GM12873 (cell line): ENCODE measurements around the gene CDRT4.

Experiments
- TF ChIP-seq, protein P1 (sequence below): IDR thresholded peaks from 2 replicates; pipeline ENCODE4 v1.5.1; 2012; ENCODE audit warnings: low read depth, mild to moderate bottlenecking, moderate library complexity, low read length, control low read depth; ENCODE audit not compliant: insufficient read depth; ENCODE audit errors: missing control alignments

The CDRT4 gene

GRCh38 chr17:15480204-15480603, 12.8 kb upstream of the CDRT4 start:
- TF ChIP-seq, protein P1, sequence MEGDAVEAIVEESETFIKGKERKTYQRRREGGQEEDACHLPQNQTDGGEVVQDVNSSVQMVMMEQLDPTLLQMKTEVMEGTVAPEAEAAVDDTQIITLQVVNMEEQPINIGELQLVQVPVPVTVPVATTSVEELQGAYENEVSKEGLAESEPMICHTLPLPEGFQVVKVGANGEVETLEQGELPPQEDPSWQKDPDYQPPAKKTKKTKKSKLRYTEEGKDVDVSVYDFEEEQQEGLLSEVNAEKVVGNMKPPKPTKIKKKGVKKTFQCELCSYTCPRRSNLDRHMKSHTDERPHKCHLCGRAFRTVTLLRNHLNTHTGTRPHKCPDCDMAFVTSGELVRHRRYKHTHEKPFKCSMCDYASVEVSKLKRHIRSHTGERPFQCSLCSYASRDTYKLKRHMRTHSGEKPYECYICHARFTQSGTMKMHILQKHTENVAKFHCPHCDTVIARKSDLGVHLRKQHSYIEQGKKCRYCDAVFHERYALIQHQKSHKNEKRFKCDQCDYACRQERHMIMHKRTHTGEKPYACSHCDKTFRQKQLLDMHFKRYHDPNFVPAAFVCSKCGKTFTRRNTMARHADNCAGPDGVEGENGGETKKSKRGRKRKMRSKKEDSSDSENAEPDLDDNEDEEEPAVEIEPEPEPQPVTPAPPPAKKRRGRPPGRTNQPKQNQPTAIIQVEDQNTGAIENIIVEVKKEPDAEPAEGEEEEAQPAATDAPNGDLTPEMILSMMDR, result no peak

GRCh38 chr17:15479703-15480102, 12.3 kb upstream of the CDRT4 start:
- TF ChIP-seq, protein P1, result no peak

DNA sequence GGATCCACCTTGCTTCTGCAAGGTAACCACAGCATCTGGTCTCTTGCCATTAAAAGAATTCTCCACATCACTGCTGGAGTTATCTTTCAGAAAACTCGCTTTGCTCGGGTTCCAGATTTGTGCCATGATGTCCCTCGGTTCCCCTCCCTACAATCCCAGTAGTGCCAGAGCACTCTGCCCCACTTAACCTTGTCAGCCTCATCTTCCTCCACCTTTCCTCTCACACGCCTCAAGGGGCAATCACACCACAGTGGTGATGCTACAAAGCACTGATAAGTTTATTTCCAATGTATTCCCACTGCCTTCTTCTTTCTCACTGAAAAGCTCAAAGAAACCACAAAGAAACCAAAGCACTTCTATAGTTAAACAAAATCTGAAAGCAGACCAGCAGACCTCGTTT, 11.4 kb upstream of the CDRT4 start:
- TF ChIP-seq, protein P1, result no peak

- TF ChIP-seq, protein P1, result no peak
Observed at GRCh38 chr17:15475631-15476354, 8.4 kb upstream of the CDRT4 start.

GRCh38 chr17:15472891-15473290, 5.5 kb upstream of the CDRT4 start:
- TF ChIP-seq, protein P1, result no peak

GRCh38 chr17:15470536-15470935, 3.1 kb upstream of the CDRT4 start:
- TF ChIP-seq, protein P1, result no peak

DNA sequence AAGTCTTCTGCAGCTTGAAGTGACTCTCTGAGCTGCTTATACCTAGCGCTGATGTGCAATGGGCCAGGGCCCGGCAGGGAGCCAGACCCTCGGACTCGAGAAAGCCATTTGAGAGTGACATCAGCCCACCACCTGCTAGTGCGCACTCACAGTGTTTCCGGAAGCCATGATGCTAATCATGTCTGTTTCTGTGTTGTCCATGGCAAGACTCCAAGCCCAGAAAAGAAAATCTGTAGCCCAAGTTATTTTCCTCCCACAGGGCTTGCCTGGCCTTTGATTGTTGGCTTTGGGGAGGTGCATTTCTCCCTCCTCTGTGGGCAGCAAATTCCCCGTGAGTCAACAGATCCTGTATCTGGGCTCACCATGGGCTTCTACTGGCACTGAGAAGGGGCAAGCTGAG, 1.8 kb upstream of the CDRT4 start:
- TF ChIP-seq, protein P1, result no peak
